Naive B cell (primary cell): ENCODE results near the gene ADAMTS15. TPM values are rescaled to one million over a fixed set of nuclear protein-coding genes. Genes with fewer than 3 reads are reported as not detected.

Experiments used
- polyA plus RNA-seq, 6 donors: library from polyadenylated mRNA; unstranded; fragments of 300-500 nt; fragmentation: Illumina TruSeq; gene quantifications; one replicate each; pipeline ENCODE4 v1.2.3, GENCODE V29; 2021; ENCODE audit warnings: low read depth in 6 of 6

Gene ADAMTS15
- polyA plus RNA-seq, 6 donors from 2014 or later, result not detected

Other genes starting within 250 kb of the ADAMTS15 start
- 1 to 10 TPM; 4.6 to 9.5 (median 7.5) TPM for gene ZBTB44, start 133.7 kb upstream of the ADAMTS15 start, polyA plus RNA-seq
- under 1 TPM in 1 of 6 donors, not detected in 5; 0.13 TPM for gene ADAMTS8, start 20.0 kb upstream of the ADAMTS15 start, polyA plus RNA-seq